Measurements from ENCODE around the gene TBCB. TPM values are rescaled to one million over a fixed set of nuclear protein-coding genes. Genes with fewer than 3 reads are reported as not detected.

Gene TBCB
- total RNA-seq, 4 donors from 2014 or later: 183 to 254 (median 225) TPM

GRCh38 chr19:36136964-36137686 is 21.9 kb downstream of the TBCB start:
- Histone ChIP-seq H3K27ac (peak overlapping the region in 3 of 4 donors; percentile 50 to 77 (median 74)), H3K9me3 (no peaks in the 10 kb centered on the region), H3K27me3 (no peaks in the 10 kb centered on the region), H3K4me1 (peaks cover 5 to 34% (median 10%) of the 10 kb centered on the region in 4 donors), H3K4me3 (no peak overlapping the region), H3K36me3 (peaks cover 0 to 6% (median 1%) of the 10 kb centered on the region in 3 donors)
- TF ChIP-seq, protein P1, sequence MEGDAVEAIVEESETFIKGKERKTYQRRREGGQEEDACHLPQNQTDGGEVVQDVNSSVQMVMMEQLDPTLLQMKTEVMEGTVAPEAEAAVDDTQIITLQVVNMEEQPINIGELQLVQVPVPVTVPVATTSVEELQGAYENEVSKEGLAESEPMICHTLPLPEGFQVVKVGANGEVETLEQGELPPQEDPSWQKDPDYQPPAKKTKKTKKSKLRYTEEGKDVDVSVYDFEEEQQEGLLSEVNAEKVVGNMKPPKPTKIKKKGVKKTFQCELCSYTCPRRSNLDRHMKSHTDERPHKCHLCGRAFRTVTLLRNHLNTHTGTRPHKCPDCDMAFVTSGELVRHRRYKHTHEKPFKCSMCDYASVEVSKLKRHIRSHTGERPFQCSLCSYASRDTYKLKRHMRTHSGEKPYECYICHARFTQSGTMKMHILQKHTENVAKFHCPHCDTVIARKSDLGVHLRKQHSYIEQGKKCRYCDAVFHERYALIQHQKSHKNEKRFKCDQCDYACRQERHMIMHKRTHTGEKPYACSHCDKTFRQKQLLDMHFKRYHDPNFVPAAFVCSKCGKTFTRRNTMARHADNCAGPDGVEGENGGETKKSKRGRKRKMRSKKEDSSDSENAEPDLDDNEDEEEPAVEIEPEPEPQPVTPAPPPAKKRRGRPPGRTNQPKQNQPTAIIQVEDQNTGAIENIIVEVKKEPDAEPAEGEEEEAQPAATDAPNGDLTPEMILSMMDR (IDR thresholded peaks at IDR 0.05): no peak
- peak in 1 of 2 donors; percentile 45 for TF ChIP-seq EP300 (IDR thresholded peaks at IDR 0.05)
- no peak for TF ChIP-seq POLR2A (IDR thresholded peaks at IDR 0.05)
- 49 to 53% methylated on average over 12 of the region's 12 CpGs for WGBS, 2 donors
- DNase-seq (ENCODE audit: low spot score in 2 of 2): no peak

DNA sequence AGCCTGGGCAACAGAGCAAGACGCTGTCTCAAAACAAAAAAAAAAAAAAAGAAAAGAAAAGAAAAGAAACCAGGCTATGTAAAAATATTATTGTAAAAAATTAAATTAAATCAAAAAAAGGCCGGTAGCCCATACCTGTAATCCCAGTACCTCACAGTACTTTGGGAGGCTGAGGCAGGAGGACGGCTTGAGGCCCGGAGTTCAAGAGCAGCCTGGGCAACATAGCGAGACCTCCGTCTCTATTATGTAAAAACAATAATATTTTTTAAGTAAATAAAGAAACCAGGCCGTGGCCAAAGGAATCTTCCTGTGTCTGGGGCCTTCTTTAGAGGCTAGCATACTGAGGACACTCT is 23.8 kb downstream of the TBCB start:
- Histone ChIP-seq H3K4me3 (peak overlapping the region; percentile 80 to 94 (median 86)), H3K27ac (peak overlapping the region; percentile 83 to 100 (median 98)), H3K4me1 (peaks cover 5 to 37% (median 10%) of the 10 kb centered on the region in 4 donors), H3K9me3 (no peaks in the 10 kb centered on the region), H3K36me3 (peaks cover 0 to 25% (median 9%) of the 10 kb centered on the region in 3 donors), H3K27me3 (no peaks in the 10 kb centered on the region)
- WGBS, 2 donors: 48 to 49% methylated on average over 7 of the region's 7 CpGs
- DNase-seq (ENCODE audit: low spot score in 2 of 2): no peak
- no peak for TF ChIP-seq EP300 (IDR thresholded peaks at IDR 0.05)
- TF ChIP-seq, protein P1 (IDR thresholded peaks at IDR 0.05): no peak
- TF ChIP-seq POLR2A (IDR thresholded peaks at IDR 0.05): no peak

DNA sequence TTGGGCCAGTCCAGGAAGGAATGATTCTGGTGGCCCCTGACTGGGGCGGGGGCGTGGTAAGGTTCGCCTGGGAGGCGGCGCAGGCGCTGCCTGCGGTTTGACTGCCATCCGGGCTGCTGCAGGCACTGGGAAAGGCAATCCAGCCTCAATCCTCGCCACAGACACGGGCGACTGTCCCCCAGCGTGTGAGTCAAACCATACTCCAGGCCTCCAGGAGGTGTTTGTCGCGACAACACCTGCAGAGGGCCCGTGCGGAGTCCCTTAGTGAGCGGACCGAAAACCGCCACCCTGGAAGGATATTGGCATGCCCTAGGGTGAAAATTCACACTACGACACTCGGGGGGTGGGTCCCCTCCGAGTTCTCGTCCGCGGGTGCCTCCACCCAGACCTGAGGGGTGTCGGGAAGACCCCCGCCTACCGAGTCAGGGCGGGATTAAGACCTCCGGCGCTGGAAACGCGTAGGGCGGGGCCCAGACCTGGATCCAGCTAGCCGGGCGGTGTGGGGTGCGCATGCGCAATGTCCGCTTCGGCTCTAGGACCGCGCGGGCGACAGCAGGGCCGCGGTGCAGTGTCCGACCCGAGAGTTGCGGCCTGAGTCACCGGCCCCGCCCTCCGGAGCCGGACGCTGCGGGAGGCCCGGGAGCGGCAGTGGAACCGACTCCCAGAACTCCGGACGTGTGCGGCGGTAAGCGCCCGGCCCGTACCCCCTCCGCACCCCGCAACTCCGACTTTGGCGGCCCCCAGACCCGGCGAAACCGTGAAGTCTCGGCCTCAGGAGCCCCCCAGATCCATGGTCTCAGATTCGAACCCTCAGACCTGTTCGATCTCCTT is 24.4 kb downstream of the TBCB start, which contains the start of gene CAPNS1:
Gene CAPNS1 (plus strand): TSS at position 594 of the 831 bp plus-strand sequence. CDS start 946 bp downstream, outside the sequence.
- Histone ChIP-seq H3K4me1 (peaks cover 5 to 37% (median 10%) of the 10 kb centered on the region in 4 donors), H3K27ac (peak within 1 kb of the TSS; percentile 83 to 100 (median 98)), H3K27me3 (no peaks in the 10 kb centered on the region), H3K36me3 (peaks cover 0 to 31% (median 10%) of the 10 kb centered on the region in 3 donors), H3K4me3 (peak within 1 kb of the TSS; percentile 80 to 94 (median 86)), H3K9me3 (no peaks in the 10 kb centered on the region)
- TF ChIP-seq, protein P1 (IDR thresholded peaks at IDR 0.05): peak in 2 of 5 experiments; percentile 24 to 52
- peak; percentile 86 to 95 for TF ChIP-seq EP300 (IDR thresholded peaks at IDR 0.05)
- TF ChIP-seq POLR2A (IDR thresholded peaks at IDR 0.05): peak; percentile 91 to 95
- DNase-seq (ENCODE audit: low spot score in 2 of 2): peak; percentile 87 to 92
- 0 to 1% methylated on average over 13 to 54 of the region's 75 CpGs for WGBS, 2 donors

DNA sequence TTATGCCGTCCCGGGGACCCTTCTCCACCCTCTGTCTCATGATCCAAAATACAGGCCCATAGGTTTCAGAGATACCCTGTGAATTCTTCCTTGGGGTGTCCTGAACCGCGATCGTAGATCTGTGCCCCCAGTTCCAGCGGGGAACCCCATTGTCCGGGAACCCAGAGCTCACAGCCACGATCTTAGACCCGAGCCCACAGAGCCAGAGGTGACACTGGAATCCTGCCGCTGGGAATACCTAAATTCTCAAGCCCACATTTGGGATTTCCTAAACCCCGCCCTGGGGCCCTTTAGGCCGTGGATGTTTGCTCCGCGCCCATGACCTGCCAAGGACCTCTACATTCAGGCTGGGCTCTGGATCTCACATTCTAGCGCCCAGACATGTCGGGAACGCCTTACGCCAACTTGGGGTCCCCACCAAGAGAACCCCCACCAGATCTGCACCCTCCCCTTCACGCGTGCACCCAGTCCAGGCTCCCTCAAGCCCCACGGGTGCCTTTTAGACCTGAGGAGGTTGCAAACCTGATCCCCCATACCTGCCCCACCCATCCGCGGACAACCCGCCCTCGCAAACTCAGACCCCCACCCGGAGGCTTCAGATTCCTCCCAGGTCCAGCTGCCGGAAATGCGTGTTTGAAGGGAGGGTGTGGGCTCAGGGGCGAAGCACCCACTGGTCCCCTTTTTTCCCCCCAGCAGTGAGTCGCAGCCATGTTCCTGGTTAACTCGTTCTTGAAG is 25.2 kb downstream of the TBCB start:
- peak in 1 of 2 donors; percentile 23 for DNase-seq (ENCODE audit: low spot score in 2 of 2)
- H3K27me3 ChIP-seq: no peaks in the 10 kb centered on the region
- peak overlapping the region; percentile 80 to 94 (median 86) for H3K4me3 ChIP-seq
- H3K36me3 ChIP-seq: peaks cover 2 to 39% (median 10%) of the 10 kb centered on the region in 3 donors
- H3K27ac ChIP-seq: peak overlapping the region; percentile 83 to 100 (median 98)
- H3K4me1 ChIP-seq: peaks cover 5 to 37% (median 10%) of the 10 kb centered on the region in 4 donors
- 0% methylated on average over 24 to 29 of the region's 31 CpGs for WGBS, 2 donors
- TF ChIP-seq POLR2A (IDR thresholded peaks at IDR 0.05) (no peak), EP300 (IDR thresholded peaks at IDR 0.05) (no peak)
- TF ChIP-seq, protein P1 (IDR thresholded peaks at IDR 0.05): no peak
- no peaks in the 10 kb centered on the region for H3K9me3 ChIP-seq

Measured in tibial nerve (tissue), 4 donors.